Loucy (cell line): ENCODE results near the gene ARHGAP26.

ENCODE experiments used
- H2AFZ ChIP-seq: fragments of 200-600 bp; sonication (generic); 2 replicates; pipeline ENCODE4 v1.6.0; 2016; ENCODE audit warnings: antibody characterized with exemption, mild to moderate bottlenecking, low read length, moderate library complexity
- H3F3A ChIP-seq: fragments of 200-600 bp; 2 replicates; pipeline ENCODE4 v1.6.0; 2016; ENCODE audit warnings: antibody characterized with exemption, low read depth, mild to moderate bottlenecking
- H3K27me3 ChIP-seq: fragments of 200-600 bp; sonication (generic); 2 replicates; pipeline ENCODE4 v1.6.1; 2014; ENCODE audit warnings: low read length, mild to moderate bottlenecking; ENCODE audit not compliant: insufficient read depth, poor library complexity, severe bottlenecking
- H3K36me3 ChIP-seq: fragments of 200-600 bp; sonication (generic); 2 replicates; pipeline ENCODE4 v1.6.1; 2016; ENCODE audit warnings: low read length; ENCODE audit not compliant: insufficient read depth
- H3K4me1 ChIP-seq: fragments of 200-600 bp; sonication (generic); 2 replicates; pipeline ENCODE4 v1.5.1; 2014; ENCODE audit warnings: low read length, mild to moderate bottlenecking; ENCODE audit not compliant: insufficient read depth, poor library complexity, severe bottlenecking
- H3K4me2 ChIP-seq: fragments of 200-600 bp; sonication (generic); 2 replicates; pipeline ENCODE4 v1.6.0; 2014; ENCODE audit warnings: antibody characterized with exemption, low read length, low read depth, mild to moderate bottlenecking; ENCODE audit not compliant: poor library complexity, severe bottlenecking
- H3K4me3 ChIP-seq: fragments of 200-600 bp; sonication (generic); 2 replicates; pipeline ENCODE4 v1.5.1; 2014; ENCODE audit warnings: low read length, mild to moderate bottlenecking, mixed read lengths; ENCODE audit not compliant: poor library complexity, severe bottlenecking
- H3K79me2 ChIP-seq: fragments of 200-600 bp; sonication (generic); 2 replicates; pipeline ENCODE4 v1.6.1; 2014; ENCODE audit warnings: low read length; ENCODE audit not compliant: insufficient read depth
- H3K9ac ChIP-seq: fragments of 200-600 bp; sonication (generic); 2 replicates; pipeline ENCODE4 v1.6.0; 2014; ENCODE audit warnings: mild to moderate bottlenecking, low read depth, low read length, moderate library complexity; ENCODE audit not compliant: poor library complexity, severe bottlenecking
- H3K9me2 ChIP-seq: fragments of 200-600 bp; sonication (generic); replicated peaks from 2 replicates; pipeline ENCODE4 v1.6.1; 2016; ENCODE audit warnings: low read depth, low read length, mixed read lengths
- H3K9me3 ChIP-seq: fragments of 200-600 bp; sonication (generic); 2 replicates; pipeline ENCODE4 v1.6.1; 2014; ENCODE audit warnings: mild to moderate bottlenecking, antibody characterized with exemption, low read length, low read depth; ENCODE audit not compliant: insufficient read depth
- H4K20me1 ChIP-seq: fragments of 200-600 bp; sonication (generic); 2 replicates; pipeline ENCODE4 v1.6.0; 2014; ENCODE audit warnings: antibody characterized with exemption, low read length, mild to moderate bottlenecking; ENCODE audit not compliant: insufficient read depth, poor library complexity, severe bottlenecking
- EZH2phosphoT487 ChIP-seq: fragments of 200-600 bp; IDR thresholded peaks from 2 replicates; pipeline ENCODE4 v1.6.1; 2018; ENCODE audit warnings: antibody characterized with exemption, mild to moderate bottlenecking, moderate library complexity, borderline replicate concordance
- TF ChIP-seq, protein P1 (sequence below): fragments of 200-600 bp; sonication (generic); conservative IDR thresholded peaks from 2 replicates; pipeline ENCODE4 v1.5.1; 2014; ENCODE audit warnings: mild to moderate bottlenecking, antibody characterized with exemption, low read length

Gene ARHGAP26

DNA sequence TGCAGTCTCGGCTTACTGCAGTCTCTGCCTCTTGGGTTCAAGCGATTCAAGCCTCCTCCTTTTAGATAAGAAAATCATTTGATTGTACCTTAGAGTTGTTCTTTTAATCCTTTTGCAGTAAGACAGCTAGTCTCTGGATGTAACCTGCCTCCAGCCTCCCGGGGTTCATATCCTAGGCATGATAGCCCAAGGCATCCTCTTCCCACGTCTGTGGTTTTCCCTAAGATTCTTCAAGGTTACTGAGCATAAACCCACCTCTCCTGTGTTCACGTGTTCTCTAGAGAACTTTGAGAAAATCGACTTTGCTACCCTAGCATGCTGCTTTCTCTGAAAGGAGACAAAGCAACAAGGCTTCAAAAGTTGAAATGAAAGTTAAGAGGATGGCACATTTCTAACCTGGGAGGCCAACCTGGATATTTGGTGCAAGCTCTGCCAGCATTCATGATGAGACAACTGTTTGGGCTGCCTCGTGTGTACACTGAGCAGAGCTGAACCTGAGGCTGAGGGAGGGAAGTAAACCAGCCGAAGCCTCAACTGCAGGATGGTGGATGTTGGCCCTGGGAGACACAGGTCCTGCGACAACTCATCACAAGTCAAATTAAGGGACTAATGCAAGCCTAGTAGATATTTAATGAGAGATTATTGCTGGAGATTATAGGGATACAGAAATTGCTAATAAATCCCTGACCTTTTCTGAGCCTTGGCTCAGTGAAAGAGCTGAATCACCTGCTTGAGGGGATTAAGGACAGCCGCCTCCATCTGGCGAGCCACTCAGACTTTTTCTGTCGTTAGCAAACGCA is 261.8 kb downstream of the ARHGAP26 start:
- H3K4me1 ChIP-seq = peaks cover 28% of the 10 kb centered on the region
- no peaks in the 10 kb centered on the region for H4K20me1 ChIP-seq
- H3K79me2 ChIP-seq = no peaks in the 10 kb centered on the region
- no peak overlapping the region for H3K4me3 ChIP-seq
- no peaks in the 10 kb centered on the region for H3K36me3 ChIP-seq
- H3K9me3 ChIP-seq = no peaks in the 10 kb centered on the region
- H3K9me2 ChIP-seq = no peaks in the 10 kb centered on the region
- no peaks in the 10 kb centered on the region for H3F3A ChIP-seq
- H3K9ac ChIP-seq = no peak overlapping the region
- no peak overlapping the region for H2AFZ ChIP-seq
- H3K4me2 ChIP-seq = no peak overlapping the region
- TF ChIP-seq, protein P1, sequence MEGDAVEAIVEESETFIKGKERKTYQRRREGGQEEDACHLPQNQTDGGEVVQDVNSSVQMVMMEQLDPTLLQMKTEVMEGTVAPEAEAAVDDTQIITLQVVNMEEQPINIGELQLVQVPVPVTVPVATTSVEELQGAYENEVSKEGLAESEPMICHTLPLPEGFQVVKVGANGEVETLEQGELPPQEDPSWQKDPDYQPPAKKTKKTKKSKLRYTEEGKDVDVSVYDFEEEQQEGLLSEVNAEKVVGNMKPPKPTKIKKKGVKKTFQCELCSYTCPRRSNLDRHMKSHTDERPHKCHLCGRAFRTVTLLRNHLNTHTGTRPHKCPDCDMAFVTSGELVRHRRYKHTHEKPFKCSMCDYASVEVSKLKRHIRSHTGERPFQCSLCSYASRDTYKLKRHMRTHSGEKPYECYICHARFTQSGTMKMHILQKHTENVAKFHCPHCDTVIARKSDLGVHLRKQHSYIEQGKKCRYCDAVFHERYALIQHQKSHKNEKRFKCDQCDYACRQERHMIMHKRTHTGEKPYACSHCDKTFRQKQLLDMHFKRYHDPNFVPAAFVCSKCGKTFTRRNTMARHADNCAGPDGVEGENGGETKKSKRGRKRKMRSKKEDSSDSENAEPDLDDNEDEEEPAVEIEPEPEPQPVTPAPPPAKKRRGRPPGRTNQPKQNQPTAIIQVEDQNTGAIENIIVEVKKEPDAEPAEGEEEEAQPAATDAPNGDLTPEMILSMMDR = no peak
- no peak for TF ChIP-seq EZH2phosphoT487
- H3K27me3 ChIP-seq = no peaks in the 10 kb centered on the region

DNA sequence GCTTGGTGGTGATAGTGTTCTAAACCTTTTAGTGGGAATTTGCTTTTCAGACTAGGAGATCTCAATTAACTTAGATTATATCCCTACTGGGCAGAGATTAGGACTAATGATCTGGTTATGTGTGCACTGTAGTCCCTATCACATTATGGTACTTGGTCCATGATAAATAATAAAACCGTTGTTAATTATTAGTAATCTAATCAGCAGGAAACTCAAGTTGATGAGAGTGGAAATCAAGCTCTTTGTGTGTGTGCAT is 262.3 kb downstream of the ARHGAP26 start:
- Histone ChIP-seq H3K4me3 (no peak overlapping the region), H3K4me2 (no peak overlapping the region), H3K9ac (no peak overlapping the region), H3K36me3 (no peaks in the 10 kb centered on the region), H3F3A (no peaks in the 10 kb centered on the region), H3K9me3 (no peaks in the 10 kb centered on the region), H4K20me1 (no peaks in the 10 kb centered on the region), H3K27me3 (no peaks in the 10 kb centered on the region), H3K9me2 (no peaks in the 10 kb centered on the region), H2AFZ (no peak overlapping the region), H3K79me2 (no peaks in the 10 kb centered on the region), H3K4me1 (peaks cover 34% of the 10 kb centered on the region)
- no peak for TF ChIP-seq EZH2phosphoT487
- TF ChIP-seq, protein P1 = no peak

DNA sequence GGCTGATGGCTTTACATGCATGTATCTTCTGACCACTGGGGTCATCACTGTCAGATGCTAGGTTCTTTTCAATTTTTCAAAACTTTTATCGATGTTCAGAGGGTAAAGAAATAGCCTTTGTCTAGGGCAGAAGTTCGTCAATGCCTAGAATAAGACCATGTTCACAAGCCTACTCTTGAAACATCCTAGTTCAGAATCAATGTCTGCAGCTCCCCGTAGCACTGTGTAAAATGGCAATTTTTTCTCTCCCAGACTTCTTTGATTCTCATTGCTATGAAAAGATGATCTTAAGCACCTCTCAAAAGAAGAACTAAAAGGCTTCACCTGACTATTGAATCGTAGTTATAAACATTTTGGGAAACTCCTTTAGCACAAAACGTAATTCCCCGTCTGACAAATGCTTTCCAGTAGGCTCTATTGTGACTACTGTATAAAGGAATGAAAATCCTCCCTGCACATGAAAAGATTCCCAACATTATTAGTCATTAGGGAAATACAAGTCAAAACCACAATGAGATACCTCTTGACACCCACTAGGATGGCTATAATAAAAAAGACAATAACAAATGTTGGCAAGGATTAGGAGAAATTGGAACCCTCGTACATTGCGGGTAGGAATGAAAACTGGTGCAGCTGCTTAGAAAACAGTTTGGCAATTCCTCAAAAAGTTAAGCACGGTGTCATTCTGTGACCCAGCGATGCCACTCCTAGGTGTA is 263.5 kb downstream of the ARHGAP26 start:
- no peaks in the 10 kb centered on the region for H3K79me2 ChIP-seq
- H3K4me1 ChIP-seq = peaks cover 42% of the 10 kb centered on the region
- no peak overlapping the region for H3K9ac ChIP-seq
- H3K9me3 ChIP-seq = no peaks in the 10 kb centered on the region
- H2AFZ ChIP-seq = no peak overlapping the region
- no peaks in the 10 kb centered on the region for H3K9me2 ChIP-seq
- TF ChIP-seq, protein P1 = no peak
- no peak for TF ChIP-seq EZH2phosphoT487
- no peaks in the 10 kb centered on the region for H3F3A ChIP-seq
- H4K20me1 ChIP-seq = no peaks in the 10 kb centered on the region
- no peak overlapping the region for H3K4me2 ChIP-seq
- no peaks in the 10 kb centered on the region for H3K27me3 ChIP-seq
- no peak overlapping the region for H3K4me3 ChIP-seq
- no peaks in the 10 kb centered on the region for H3K36me3 ChIP-seq
